AG04450 (cell line): Measurements from ENCODE around the gene MIPEP. TPM values are rescaled to one million over a fixed set of nuclear protein-coding genes. Genes with fewer than 3 reads are reported as not detected.
"Not testable (repeated sequence)": the region's sequence is repeated elsewhere in the genome, so short reads cannot be mapped to it uniquely, and the experiment has no call there.

Experiments
- CTCF ChIA-PET: fragments of 300-600, 350-600 bp; formaldehyde crosslinking; extraction: SDS; loops from one replicate; lab custom pipeline; 2022; ENCODE audit warnings: antibody characterized with exemption, inconsistent platforms; lab: Charles Lee
- POLR2A ChIA-PET: fragments of 350-600 bp; formaldehyde crosslinking; extraction: SDS; loops from one replicate; lab custom pipeline; 2021; ENCODE audit warnings: antibody characterized with exemption, inconsistent platforms; lab: Yijun Ruan, JAX
- DNase-seq: peaks from one replicate; pipeline ENCODE4 v3.0.0-alpha.2; 2011; ENCODE audit warnings: low read depth, low spot score
- H3K27ac ChIP-seq: one replicate; pipeline ENCODE4 v1.5.1; 2012; ENCODE audit warnings: low read depth, low read length, control low read depth
- H3K27me3 ChIP-seq: one replicate; pipeline ENCODE4 v1.6.0; 2012; ENCODE audit warnings: low read length; ENCODE audit not compliant: control insufficient read depth, insufficient read depth
- H3K4me3 ChIP-seq: 2 replicates; pipeline ENCODE4 v1.5.1; 2011; ENCODE audit warnings: mild to moderate bottlenecking, low read depth, low read length, control low read depth
- H3K9me3 ChIP-seq: 2 replicates; pipeline ENCODE4 v1.5.1; 2012; ENCODE audit warnings: low read length; ENCODE audit not compliant: control insufficient read depth, insufficient read depth
- CTCF ChIP-seq: IDR thresholded peaks from 2 replicates; pipeline ENCODE4 v1.5.1; 2011; ENCODE audit warnings: low read depth, low read length, control low read depth, inconsistent platforms
- polyA plus RNA-seq: library from polyadenylated mRNA; depleted of rRNA; stranded (reverse); fragments of >200 nt; gene quantifications from 2 replicates; pipeline ENCODE4 v1.2.3, GENCODE V29; 2011

Gene MIPEP
- polyA plus RNA-seq, 1 experiment = 40.8 TPM

GRCh38 chr13:23748109-23748990 lies 140.8 kb downstream of the MIPEP start:
- Histone ChIP-seq H3K9me3 (no peaks in the 10 kb centered on the region), H3K27me3 (no peaks in the 10 kb centered on the region), H3K4me3 (no peak overlapping the region), H3K27ac (no peak overlapping the region)
- no peak for DNase-seq
- ChIA-PET POLR2A (no interaction called here), CTCF (no interaction called here)
- TF ChIP-seq CTCF = no peak

GRCh38 chr13:23746141-23746540 lies 143.1 kb downstream of the MIPEP start:
- H3K27me3 ChIP-seq, CTCF ChIA-PET, POLR2A ChIA-PET, H3K9me3 ChIP-seq, H3K4me3 ChIP-seq, H3K27ac ChIP-seq, DNase-seq: not testable (repeated sequence)

- DNase-seq = no peak
- Histone ChIP-seq H3K27ac (no peak overlapping the region), H3K4me3 (no peak overlapping the region), H3K27me3 (no peaks in the 10 kb centered on the region), H3K9me3 (no peaks in the 10 kb centered on the region)
- CTCF ChIA-PET = interaction anchor here (1.4 kb wide), 1 partner anchor 9 kb away, joined by 3 read pairs; no protein-coding TSS in a partner anchor
- POLR2A ChIA-PET = interaction anchor here (0.5 kb wide), 1 partner anchor 92 kb away, joined by 5 read pairs; no protein-coding TSS in a partner anchor
- TF ChIP-seq CTCF = no peak
Observed at GRCh38 chr13:23744315-23744714, 144.9 kb downstream of the MIPEP start.

- Histone ChIP-seq H3K4me3 (no peak overlapping the region), H3K9me3 (no peaks in the 10 kb centered on the region), H3K27me3 (no peaks in the 10 kb centered on the region), H3K27ac (no peak overlapping the region)
- ChIA-PET POLR2A (no interaction called here), CTCF (interaction anchor here (1.4 kb wide), 1 partner anchor 8 kb away, joined by 3 read pairs; no protein-coding TSS in a partner anchor)
- no peak for TF ChIP-seq CTCF
- DNase-seq = no peak
Observed at GRCh38 chr13:23743278-23744076, 145.7 kb downstream of the MIPEP start.

GRCh38 chr13:23741879-23742510 lies 147.2 kb downstream of the MIPEP start:
- peak; percentile 51 for TF ChIP-seq CTCF
- no peak overlapping the region for H3K4me3 ChIP-seq
- H3K27ac ChIP-seq = no peak overlapping the region
- DNase-seq = no peak
- H3K27me3 ChIP-seq = no peaks in the 10 kb centered on the region
- CTCF ChIA-PET = interaction anchor here (0.5 to 1.0 kb wide), 2 partner anchors 9 to 19 kb away, joined by 3 to 7 read pairs; no protein-coding TSS in a partner anchor
- no peaks in the 10 kb centered on the region for H3K9me3 ChIP-seq
- POLR2A ChIA-PET = no interaction called here
